Measurements from ENCODE around the gene OR2V2.

DNA sequence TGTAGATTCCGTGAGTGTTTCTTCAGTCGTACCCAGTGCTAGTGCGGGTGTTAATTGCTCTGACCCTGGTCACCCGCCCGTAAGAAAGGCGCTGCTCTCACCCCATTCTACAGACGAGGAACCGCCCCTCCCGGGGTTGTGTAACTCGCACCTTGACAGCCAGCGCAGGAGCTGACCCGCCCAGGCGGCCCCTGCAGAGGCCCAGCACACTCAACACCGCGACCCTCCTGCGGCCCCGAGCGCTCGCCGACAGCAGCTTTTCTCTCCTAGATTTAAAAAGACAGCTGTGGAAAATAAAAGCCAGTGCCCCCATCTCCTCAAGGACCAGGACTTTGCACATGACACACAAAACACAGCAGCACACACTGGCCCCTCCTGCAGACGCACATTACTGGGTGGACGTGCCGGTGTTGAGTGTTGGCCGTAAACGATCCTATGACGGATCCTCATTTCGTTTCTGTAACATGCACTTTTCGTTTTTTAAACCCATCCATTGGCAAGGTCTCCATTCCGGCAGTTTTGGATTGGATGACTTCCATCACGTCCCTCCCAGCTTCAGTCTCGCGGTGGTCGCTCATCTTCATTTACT lies 22.9 kb downstream of the OR2V2 start:
- TF ChIP-seq CTCF (conservative IDR thresholded peaks at IDR 0.05; ENCODE audit: low read depth, low read length) (no peak), EZH2 (IDR thresholded peaks at IDR 0.05; ENCODE audit: borderline replicate concordance, low read depth, low read length, poor library complexity, severe bottlenecking) (no peak)
